Measurements from ENCODE around the gene SLC25A26.

The SLC25A26 gene

GRCh38 chr3:66426135-66426534 is 205.3 kb downstream of the SLC25A26 start:
- no peak for TF ChIP-seq CTCF (IDR thresholded peaks at IDR 0.05; ENCODE audit: low read depth, low read length)
- Histone ChIP-seq H3K36me3 (no peaks in the 10 kb centered on the region), H3K9me3 (ENCODE audit: severe bottlenecking) (peaks cover 9% of the 10 kb centered on the region), H3K27ac (no peak overlapping the region), H3K4me3 (ENCODE audit: low read depth, low read length) (no peak overlapping the region), H3K27me3 (ENCODE audit: insufficient read depth, low read depth, severe bottlenecking) (no peaks in the 10 kb centered on the region)
- no peak for DNase-seq

- no peak for TF ChIP-seq CTCF (IDR thresholded peaks at IDR 0.05; ENCODE audit: low read depth, low read length)
- Histone ChIP-seq H3K4me3 (ENCODE audit: low read depth, low read length) (no peak overlapping the region), H3K27me3 (ENCODE audit: insufficient read depth, low read depth, severe bottlenecking) (no peaks in the 10 kb centered on the region), H3K36me3 (no peaks in the 10 kb centered on the region), H3K9me3 (ENCODE audit: severe bottlenecking) (no peaks in the 10 kb centered on the region), H3K27ac (no peak overlapping the region)
- DNase-seq: no peak
Measured at GRCh38 chr3:66427352-66427751, 206.6 kb downstream of the SLC25A26 start.

- DNase-seq: no peak
- Histone ChIP-seq H3K4me3 (ENCODE audit: low read depth, low read length) (no peak overlapping the region), H3K27me3 (ENCODE audit: insufficient read depth, low read depth, severe bottlenecking) (no peaks in the 10 kb centered on the region), H3K27ac (no peak overlapping the region), H3K9me3 (ENCODE audit: severe bottlenecking) (no peaks in the 10 kb centered on the region), H3K36me3 (no peaks in the 10 kb centered on the region)
- TF ChIP-seq CTCF (IDR thresholded peaks at IDR 0.05; ENCODE audit: low read depth, low read length): no peak
Measured at GRCh38 chr3:66427951-66428474, 207.2 kb downstream of the SLC25A26 start.

Measured in WERI-Rb-1 (cell line).